ENCODE results near the gene NSD1.
"Not testable (repeated sequence)": the region's sequence is repeated elsewhere in the genome, so short reads cannot be mapped to it uniquely, and the experiment has no call there.

Gene NSD1

DNA sequence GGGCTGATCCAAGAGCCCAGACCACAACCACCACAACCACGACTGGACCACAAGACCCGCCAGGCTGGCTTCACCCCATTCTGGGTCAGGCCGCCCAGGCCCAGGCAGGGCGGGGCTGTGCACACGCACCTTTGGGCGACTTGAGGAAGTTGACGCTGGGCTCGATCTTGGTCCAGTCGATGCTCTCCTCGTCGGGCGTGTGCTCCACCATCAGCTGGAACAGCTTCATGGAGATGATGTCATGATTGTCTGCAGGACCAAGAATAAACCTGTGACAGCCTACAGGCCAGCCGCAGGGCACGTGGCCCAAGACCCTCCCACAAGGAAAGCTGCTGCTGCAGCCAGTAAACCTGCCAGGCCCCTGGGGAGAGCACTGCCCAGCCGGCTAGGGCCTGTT, 200.6 kb downstream of the NSD1 start:
- no peaks in the 10 kb centered on the region for H3K9me3 Mint-ChIP-seq
- no peaks in the 10 kb centered on the region for H3K27me3 Mint-ChIP-seq
- H3K27ac Mint-ChIP-seq (ENCODE audit: low read depth), result no peak overlapping the region
- no peak for DNase-seq (ENCODE audit: low spot score in 2 of 2)
- no peak overlapping the region for H3K4me3 Mint-ChIP-seq
- H3K4me1 Mint-ChIP-seq, result peaks cover 33% of the 10 kb centered on the region
- peaks cover 32% of the 10 kb centered on the region for H3K36me3 Mint-ChIP-seq (ENCODE audit: insufficient read depth)
- no peak for ATAC-seq (replicated peaks; ENCODE audit: extremely low read depth, poor library complexity, severe bottlenecking)

DNA sequence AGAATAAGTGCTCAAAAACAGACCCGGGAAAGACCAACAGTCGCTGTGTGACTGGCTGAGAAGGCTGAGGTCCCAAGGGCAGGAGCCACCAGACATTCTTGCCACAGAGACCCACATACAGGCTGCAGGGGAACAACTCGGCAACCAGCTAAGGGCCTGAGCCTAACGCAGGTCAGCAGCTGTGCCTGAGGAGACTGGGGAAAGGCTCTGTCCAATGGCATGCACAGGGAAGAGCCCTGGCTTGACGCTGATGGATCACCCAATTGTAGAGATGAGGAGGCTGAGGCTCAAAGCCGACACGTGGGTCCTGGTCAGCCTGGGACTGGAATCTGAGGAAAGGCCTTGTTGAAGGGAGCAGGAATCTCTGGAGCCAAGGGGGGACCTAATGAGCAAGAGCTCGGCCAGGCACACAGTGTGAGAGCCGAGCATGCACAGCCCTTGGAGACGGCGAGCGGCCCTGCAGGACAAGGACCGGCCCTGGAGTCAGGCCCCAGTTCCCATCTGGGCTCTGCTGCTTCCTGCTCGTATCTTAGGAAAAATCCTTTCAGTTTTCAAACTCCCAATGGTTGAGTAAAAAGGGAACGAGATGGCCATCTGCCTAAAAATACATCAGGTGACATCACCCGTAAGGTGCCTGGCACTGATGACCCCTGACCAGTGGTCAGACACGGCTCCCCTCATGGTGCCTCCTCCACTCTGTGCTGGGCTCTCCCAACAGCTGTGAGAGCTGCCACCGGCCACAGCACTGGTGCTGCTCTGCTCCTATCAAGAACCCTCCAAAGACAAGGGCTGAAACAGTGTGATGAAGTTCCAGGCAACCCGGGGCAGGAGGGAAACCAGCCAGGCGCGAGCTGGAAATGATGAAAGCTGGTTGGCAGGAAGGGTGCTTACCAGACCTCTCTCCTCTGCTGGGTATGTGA, 201.5 kb downstream of the NSD1 start:
- Mint-ChIP-seq H3K9me3 (no peaks in the 10 kb centered on the region), H3K27ac (ENCODE audit: low read depth) (no peak overlapping the region), H3K4me3 (no peak overlapping the region), H3K4me1 (peaks cover 42% of the 10 kb centered on the region), H3K36me3 (ENCODE audit: insufficient read depth) (peaks cover 37% of the 10 kb centered on the region), H3K27me3 (no peaks in the 10 kb centered on the region)
- ATAC-seq (replicated peaks; ENCODE audit: extremely low read depth, poor library complexity, severe bottlenecking), result no peak
- DNase-seq (ENCODE audit: low spot score in 2 of 2), result no peak

DNA sequence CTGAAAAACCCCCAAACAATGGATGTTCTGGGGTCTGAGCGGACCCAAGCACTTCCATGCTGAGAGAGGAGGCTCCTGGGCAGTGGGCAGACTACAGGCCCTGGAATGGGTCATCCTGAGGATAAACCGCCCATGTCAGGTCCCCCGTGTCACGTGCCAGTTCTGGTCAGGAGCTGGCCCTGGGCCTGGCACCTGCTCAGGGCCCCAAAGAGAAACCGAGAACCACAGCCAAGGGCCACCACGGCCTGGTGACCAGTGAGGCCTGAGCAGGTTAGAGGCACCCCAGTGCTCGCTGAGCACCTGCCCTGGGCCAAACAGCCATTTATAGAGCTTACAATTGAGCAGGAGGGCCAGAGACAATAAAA, 202.1 kb downstream of the NSD1 start:
- no peak for DNase-seq (ENCODE audit: low spot score in 2 of 2)
- no peak overlapping the region for H3K4me3 Mint-ChIP-seq
- H3K4me1 Mint-ChIP-seq, result peaks cover 39% of the 10 kb centered on the region
- H3K9me3 Mint-ChIP-seq, result no peaks in the 10 kb centered on the region
- no peaks in the 10 kb centered on the region for H3K27me3 Mint-ChIP-seq
- ATAC-seq (replicated peaks; ENCODE audit: extremely low read depth, poor library complexity, severe bottlenecking), result no peak
- no peak overlapping the region for H3K27ac Mint-ChIP-seq (ENCODE audit: low read depth)
- H3K36me3 Mint-ChIP-seq (ENCODE audit: insufficient read depth), result peaks cover 36% of the 10 kb centered on the region

DNA sequence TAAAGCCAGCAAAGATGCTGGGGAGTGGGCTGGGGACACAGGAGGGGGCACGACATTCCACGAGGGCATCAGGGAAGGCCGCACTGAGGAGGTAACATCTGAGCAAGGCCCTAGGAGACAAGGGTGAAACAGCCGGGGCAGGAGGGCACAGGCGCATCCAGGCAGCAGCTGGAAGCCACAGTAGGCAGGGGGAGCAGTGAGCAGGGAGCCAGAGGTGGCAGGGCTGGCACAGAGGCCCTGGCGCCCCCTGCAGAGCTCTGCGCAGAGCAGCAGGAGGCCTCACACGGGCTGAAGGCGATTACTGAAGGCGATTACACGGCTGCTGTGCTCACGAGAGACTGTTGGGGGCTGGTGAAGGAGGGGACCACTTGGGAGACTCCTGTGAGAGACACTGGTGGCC, 202.5 kb downstream of the NSD1 start:
- H3K4me1 Mint-ChIP-seq, result peaks cover 34% of the 10 kb centered on the region
- H3K27me3 Mint-ChIP-seq, result no peaks in the 10 kb centered on the region
- DNase-seq (ENCODE audit: low spot score in 2 of 2) (no peak), ATAC-seq (replicated peaks; ENCODE audit: extremely low read depth, poor library complexity, severe bottlenecking) (no peak)
- H3K4me3 Mint-ChIP-seq, result peak overlapping the region; percentile 6
- peak overlapping the region; percentile 65 for H3K27ac Mint-ChIP-seq (ENCODE audit: low read depth)
- H3K36me3 Mint-ChIP-seq (ENCODE audit: insufficient read depth), result peaks cover 36% of the 10 kb centered on the region
- no peaks in the 10 kb centered on the region for H3K9me3 Mint-ChIP-seq

DNA sequence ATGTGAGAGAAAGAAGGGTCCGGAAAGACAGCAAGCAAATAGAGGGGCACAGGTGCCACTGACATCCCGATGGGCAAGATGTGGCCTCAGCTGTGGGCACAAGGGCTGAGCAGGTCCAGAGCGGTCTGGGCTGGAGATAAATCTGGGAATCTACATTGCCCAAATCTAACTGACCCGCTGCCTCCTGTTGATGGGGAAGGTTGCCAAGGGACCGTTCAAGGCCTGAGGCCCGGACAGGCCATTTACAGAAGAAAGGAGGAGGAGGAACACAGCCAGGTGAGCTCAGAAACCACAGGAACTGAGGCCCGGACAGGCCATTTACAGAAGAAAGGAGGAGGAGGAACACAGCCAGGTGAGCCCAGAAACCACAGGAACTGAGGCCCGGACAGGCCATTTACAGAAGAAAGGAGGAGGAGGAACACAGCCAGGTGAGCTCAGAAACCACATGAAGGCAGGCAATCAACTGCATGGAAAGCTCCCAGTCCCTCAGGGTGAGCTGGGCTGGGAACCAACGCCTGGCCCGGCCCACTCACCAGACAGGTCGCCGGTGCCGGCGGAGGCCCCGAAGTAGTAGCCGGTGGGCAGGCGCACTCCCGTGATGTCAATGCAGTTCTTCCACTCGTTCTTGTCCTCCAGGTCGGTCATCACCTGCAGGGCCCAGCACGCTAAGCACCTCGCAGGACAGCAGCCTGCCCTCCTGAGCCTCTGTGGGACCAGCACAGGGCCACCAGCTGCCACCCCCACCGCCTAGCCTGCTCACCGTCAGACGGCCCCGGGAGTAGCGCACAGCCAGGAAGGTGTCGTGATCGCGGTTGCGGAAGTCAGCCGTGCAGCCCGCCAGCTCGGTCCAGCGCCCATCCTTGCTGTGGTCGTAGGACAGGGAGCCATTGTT, 203.3 kb downstream of the NSD1 start:
- peak overlapping the region; percentile 65 for H3K27ac Mint-ChIP-seq (ENCODE audit: low read depth)
- no peaks in the 10 kb centered on the region for H3K27me3 Mint-ChIP-seq
- H3K4me3 Mint-ChIP-seq, result peak overlapping the region; percentile 6
- H3K36me3 Mint-ChIP-seq (ENCODE audit: insufficient read depth), result peaks cover 37% of the 10 kb centered on the region
- H3K4me1 Mint-ChIP-seq, result peaks cover 37% of the 10 kb centered on the region
- no peak for DNase-seq (ENCODE audit: low spot score in 2 of 2)
- no peaks in the 10 kb centered on the region for H3K9me3 Mint-ChIP-seq
- ATAC-seq (replicated peaks; ENCODE audit: extremely low read depth, poor library complexity, severe bottlenecking), result no peak

DNA sequence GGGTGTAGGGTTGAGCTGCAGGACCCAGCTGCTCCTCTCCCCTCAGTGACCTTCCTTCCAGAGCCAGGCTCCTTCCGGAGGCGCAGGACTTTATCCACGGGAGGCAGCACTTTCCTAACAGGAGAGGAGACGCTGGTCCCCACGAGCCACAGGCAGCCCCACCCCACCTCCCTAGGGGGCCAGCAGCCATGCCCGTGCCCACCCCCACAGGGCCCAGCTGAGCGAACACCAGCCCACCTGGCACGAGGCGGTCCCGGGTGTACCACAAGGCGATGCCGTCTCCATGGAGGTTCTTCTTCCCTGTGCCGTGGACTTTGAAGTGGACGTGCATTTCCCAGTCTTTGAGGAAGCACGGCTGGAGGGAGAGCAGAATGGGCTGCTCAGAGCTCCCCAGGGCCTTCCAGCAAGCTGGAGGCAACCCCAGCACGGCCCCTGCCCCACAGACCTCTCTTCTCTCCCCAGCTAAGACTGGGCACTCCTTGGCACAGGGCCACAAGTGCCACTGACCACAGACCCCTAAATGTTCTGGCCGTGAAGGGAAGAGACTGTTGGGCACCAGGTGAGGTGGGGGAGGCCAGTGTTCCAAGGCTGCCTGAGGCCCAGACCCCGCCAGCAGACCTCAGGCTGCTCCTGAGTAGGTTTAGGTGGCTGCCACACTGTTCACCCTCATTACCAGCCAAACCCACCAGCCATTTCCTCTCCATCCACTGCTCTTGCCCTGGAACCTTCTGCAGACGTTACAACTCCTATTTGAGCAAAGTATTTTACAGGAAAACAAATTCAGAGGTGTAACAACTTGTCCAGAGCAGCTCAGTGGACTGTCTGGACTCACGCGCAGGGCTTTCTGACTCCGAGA, 204.9 kb downstream of the NSD1 start:
- peaks cover 39% of the 10 kb centered on the region for H3K36me3 Mint-ChIP-seq (ENCODE audit: insufficient read depth)
- ATAC-seq (replicated peaks; ENCODE audit: extremely low read depth, poor library complexity, severe bottlenecking), result no peak

DNA sequence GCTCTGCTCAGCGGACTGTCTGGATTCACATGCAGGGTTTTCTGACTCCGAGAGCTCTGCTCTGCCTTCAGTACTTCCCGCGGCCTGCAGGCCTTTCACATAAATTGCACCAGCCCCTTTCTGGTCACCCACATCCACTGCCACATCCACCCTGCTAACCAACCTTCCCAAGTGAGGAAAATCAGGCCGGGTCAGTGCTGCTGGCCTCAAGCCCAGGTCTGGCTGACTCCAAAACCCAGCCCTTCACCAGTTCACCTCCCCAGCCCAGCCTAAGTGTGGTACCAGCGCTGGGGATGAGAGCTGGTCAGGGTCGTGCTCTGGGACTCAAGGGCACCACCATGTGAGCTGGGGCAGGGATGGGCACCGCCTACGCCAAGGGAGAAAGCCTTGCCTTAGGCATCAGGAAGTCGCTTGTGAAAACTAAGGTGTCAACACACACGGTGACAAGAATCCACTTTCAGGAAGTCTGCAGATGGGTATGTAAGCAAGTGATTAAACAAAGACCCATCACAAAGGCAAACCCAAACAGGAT, 205.6 kb downstream of the NSD1 start:
- no peak for DNase-seq (ENCODE audit: low spot score in 2 of 2)
- peak; percentile 46 for ATAC-seq (replicated peaks; ENCODE audit: extremely low read depth, poor library complexity, severe bottlenecking)
- Mint-ChIP-seq H3K4me1 (peaks cover 40% of the 10 kb centered on the region), H3K27me3 (no peaks in the 10 kb centered on the region), H3K27ac (ENCODE audit: low read depth) (peak overlapping the region; percentile 69), H3K4me3 (peak overlapping the region; percentile 18), H3K9me3 (no peaks in the 10 kb centered on the region), H3K36me3 (ENCODE audit: insufficient read depth) (peaks cover 39% of the 10 kb centered on the region)

More for the DNA sequence above, 204.9 kb downstream of the NSD1 start:
- no peak for DNase-seq (ENCODE audit: low spot score in 2 of 2)
- Mint-ChIP-seq H3K4me3 (peak overlapping the region; percentile 18), H3K27me3 (no peaks in the 10 kb centered on the region), H3K4me1 (peaks cover 41% of the 10 kb centered on the region), H3K27ac (ENCODE audit: low read depth) (peak overlapping the region; percentile 69), H3K9me3 (no peaks in the 10 kb centered on the region)

DNA sequence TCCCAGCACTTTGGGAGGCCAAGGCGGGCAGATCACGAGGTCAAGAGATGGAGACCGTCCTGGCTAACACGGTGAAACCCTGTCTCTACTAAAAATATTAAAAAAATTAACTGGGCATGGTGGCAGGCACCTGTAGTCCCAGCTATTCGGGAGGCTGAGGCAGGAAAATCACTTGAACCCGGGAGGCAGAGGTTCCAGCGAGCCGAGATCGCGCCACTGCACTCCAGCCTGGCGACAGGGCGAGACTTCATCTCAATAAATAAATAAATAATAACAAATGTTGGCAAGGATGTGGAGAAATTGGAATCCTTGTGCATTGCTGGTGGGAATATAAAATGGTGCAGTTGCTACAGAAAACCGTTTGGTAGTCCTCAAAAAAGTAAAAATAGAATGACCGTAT, 209.4 kb downstream of the NSD1 start:
- H3K27me3 Mint-ChIP-seq; H3K4me3 Mint-ChIP-seq; ATAC-seq (replicated peaks; ENCODE audit: extremely low read depth, poor library complexity, severe bottlenecking); DNase-seq (ENCODE audit: low spot score in 2 of 2); H3K27ac Mint-ChIP-seq (ENCODE audit: low read depth); H3K9me3 Mint-ChIP-seq: not testable (repeated sequence)
- peaks cover 40% of the 10 kb centered on the region for H3K4me1 Mint-ChIP-seq
- peaks cover 28% of the 10 kb centered on the region for H3K36me3 Mint-ChIP-seq (ENCODE audit: insufficient read depth)

DNA sequence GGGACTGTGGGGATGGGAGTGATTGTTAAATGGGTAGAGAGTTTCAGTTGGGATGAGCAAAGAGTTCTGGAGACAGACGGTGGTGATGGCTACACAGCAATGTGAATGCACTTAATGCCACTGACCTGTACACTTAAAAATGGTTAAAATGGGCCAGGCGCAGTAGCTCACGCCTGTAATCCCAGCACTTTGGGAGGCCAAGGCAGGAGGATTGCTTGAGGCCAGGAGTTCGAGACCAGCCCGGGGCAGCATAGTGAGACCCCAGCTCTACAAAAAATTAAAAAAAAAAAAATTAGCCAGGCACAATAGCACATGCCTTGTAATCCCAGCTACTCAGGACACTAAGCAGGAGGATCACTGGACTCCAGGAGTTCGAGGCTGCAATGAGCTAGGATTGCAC, 210.2 kb downstream of the NSD1 start:
- no peaks in the 10 kb centered on the region for H3K9me3 Mint-ChIP-seq
- H3K27me3 Mint-ChIP-seq, result no peaks in the 10 kb centered on the region
- H3K27ac Mint-ChIP-seq (ENCODE audit: low read depth), result no peak overlapping the region
- no peak for DNase-seq (ENCODE audit: low spot score in 2 of 2)
- ATAC-seq (replicated peaks; ENCODE audit: extremely low read depth, poor library complexity, severe bottlenecking), result no peak
- no peak overlapping the region for H3K4me3 Mint-ChIP-seq
- peaks cover 32% of the 10 kb centered on the region for H3K36me3 Mint-ChIP-seq (ENCODE audit: insufficient read depth)
- peaks cover 38% of the 10 kb centered on the region for H3K4me1 Mint-ChIP-seq

DNA sequence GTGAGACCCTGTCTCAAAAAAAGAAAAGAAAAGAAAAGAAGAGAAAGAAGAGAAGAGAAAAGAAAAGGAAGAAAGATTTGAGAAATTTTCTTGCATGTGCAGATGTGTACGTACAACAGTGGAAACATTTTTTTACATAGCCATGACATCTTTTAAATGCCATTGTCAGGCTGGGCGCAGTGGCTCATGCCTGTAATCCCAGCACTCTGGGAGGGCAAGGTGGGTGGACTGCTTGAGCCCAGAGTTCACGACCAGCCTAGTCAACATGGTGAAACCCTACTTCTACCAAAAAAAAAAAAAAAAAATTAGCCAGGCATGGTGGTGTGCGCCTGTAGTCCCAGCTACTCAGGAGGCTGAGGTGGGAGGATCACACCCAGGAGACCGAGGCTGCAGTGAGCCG, 211.3 kb downstream of the NSD1 start:
- no peak for ATAC-seq (replicated peaks; ENCODE audit: extremely low read depth, poor library complexity, severe bottlenecking)
- Mint-ChIP-seq H3K4me1 (peaks cover 38% of the 10 kb centered on the region), H3K27me3 (no peaks in the 10 kb centered on the region), H3K9me3 (no peaks in the 10 kb centered on the region), H3K27ac (ENCODE audit: low read depth) (no peak overlapping the region), H3K4me3 (no peak overlapping the region), H3K36me3 (ENCODE audit: insufficient read depth) (peaks cover 34% of the 10 kb centered on the region)
- no peak for DNase-seq (ENCODE audit: low spot score in 2 of 2)

DNA sequence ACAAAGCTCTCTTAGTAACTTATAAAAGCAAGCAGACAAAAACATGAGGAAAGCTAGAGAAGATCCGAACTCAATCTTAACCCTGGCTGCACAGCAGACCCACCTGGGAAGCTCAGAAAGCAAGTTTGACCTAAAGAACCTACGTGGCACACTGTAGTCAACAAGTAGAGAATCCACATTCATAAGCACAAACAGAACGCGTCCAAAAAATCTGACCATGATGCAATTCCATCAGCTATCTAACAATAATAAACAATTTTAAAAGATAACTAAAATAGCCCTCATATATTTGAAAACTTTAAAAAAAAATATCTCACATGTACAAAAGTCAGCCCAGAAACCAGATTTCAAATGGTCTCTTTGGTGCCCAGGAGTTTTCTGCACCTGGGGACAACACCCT, 213.2 kb downstream of the NSD1 start:
- DNase-seq (ENCODE audit: low spot score in 2 of 2) (no peak), ATAC-seq (replicated peaks; ENCODE audit: extremely low read depth, poor library complexity, severe bottlenecking) (no peak)
- Mint-ChIP-seq H3K4me1 (peaks cover 35% of the 10 kb centered on the region), H3K36me3 (ENCODE audit: insufficient read depth) (peaks cover 33% of the 10 kb centered on the region), H3K4me3 (no peak overlapping the region), H3K27ac (ENCODE audit: low read depth) (no peak overlapping the region), H3K27me3 (no peaks in the 10 kb centered on the region), H3K9me3 (no peaks in the 10 kb centered on the region)

DNA sequence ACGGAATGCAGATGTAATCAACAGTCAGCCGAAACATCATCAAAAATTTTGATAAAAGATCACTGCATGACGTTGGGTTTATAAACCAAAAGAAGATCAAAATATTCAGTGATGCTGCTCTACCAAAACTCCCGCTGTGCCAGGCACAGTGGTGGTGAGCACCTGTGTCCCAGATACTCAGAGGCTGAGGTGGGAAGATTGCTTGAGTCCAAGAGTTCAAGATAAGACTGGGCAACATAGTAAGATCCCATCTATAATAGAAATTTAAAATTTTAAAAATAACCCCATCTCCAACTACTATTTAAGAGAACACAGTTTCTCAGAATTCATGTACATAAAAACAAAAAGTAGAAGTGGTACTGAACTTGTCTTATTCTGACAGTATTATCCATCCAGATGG, 214.1 kb downstream of the NSD1 start:
- Mint-ChIP-seq H3K27ac (ENCODE audit: low read depth) (no peak overlapping the region), H3K4me3 (no peak overlapping the region), H3K4me1 (peaks cover 35% of the 10 kb centered on the region), H3K27me3 (no peaks in the 10 kb centered on the region), H3K36me3 (ENCODE audit: insufficient read depth) (peaks cover 31% of the 10 kb centered on the region), H3K9me3 (no peaks in the 10 kb centered on the region)
- DNase-seq (ENCODE audit: low spot score in 2 of 2), result no peak
- ATAC-seq (replicated peaks; ENCODE audit: extremely low read depth, poor library complexity, severe bottlenecking), result no peak
